HEK293 (cell line): ENCODE results near the gene MS4A18.

Source experiments
- CTCF ChIA-PET: fragments of 350-600 bp; formaldehyde crosslinking; extraction: SDS; loops from one replicate; lab custom pipeline; 2021; ENCODE audit warnings: antibody characterized with exemption; lab: Yijun Ruan, JAX
- POLR2A ChIA-PET: fragments of 300-600 bp; formaldehyde crosslinking; extraction: SDS; loops from one replicate; lab custom pipeline; 2020; ENCODE audit warnings: antibody characterized with exemption, inconsistent platforms; lab: Yijun Ruan, JAX
- H3K27ac ChIP-seq: fragments of 200-500 bp; sonication (Bioruptor generic); 2 replicates; pipeline ENCODE4 v1.5.1; 2014; ENCODE audit warnings: low read depth, low read length, control low read depth, inconsistent platforms; ENCODE audit errors: extremely low read depth
- H3K36me3 ChIP-seq, 2 experiments: fragments of 200-500 bp in 1 of 2; sonication (Bioruptor generic) in 1 of 2; 1 replicate in 1 of 2; 2 replicates in 1 of 2; pipeline ENCODE4 v1.5.1; 2014 to 2017; ENCODE audit warnings: inconsistent platforms in 2 of 2, low read length in 2 of 2; ENCODE audit not compliant: control insufficient read depth in 2 of 2, insufficient read depth in 1 of 2
- H3K4me1 ChIP-seq: fragments of 200-500 bp; sonication (Bioruptor generic); 2 replicates; pipeline ENCODE4 v1.5.1; 2014; ENCODE audit warnings: mild to moderate bottlenecking, low read length, inconsistent platforms; ENCODE audit not compliant: control insufficient read depth, insufficient read depth
- H3K4me3 ChIP-seq: 2 replicates; pipeline ENCODE4 v1.5.1; 2011; ENCODE audit warnings: low read depth, mild to moderate bottlenecking, control low read depth, low read length, moderate library complexity
- H3K9me3 ChIP-seq: fragments of 200-500 bp; sonication (Bioruptor generic); 2 replicates; pipeline ENCODE4 v1.5.1; 2014; ENCODE audit warnings: low read depth, low read length, inconsistent platforms; ENCODE audit not compliant: control insufficient read depth, insufficient read depth
- FEZF1 ChIP-seq: fragments of 450-650 bp; formaldehyde crosslinking; IDR thresholded peaks from 2 replicates; pipeline ENCODE4 v1.5.1; 2016; ENCODE audit warnings: missing biosample characterization, missing genetic modification characterization
- GLI4 ChIP-seq: fragments of 450-650 bp; formaldehyde crosslinking; IDR thresholded peaks from 2 replicates; pipeline ENCODE4 v1.5.1; 2016; ENCODE audit warnings: missing biosample characterization, missing genetic modification characterization
- KLF8 ChIP-seq: fragments of 450-650 bp; formaldehyde crosslinking; IDR thresholded peaks from 2 replicates; pipeline ENCODE4 v1.5.1; 2016; ENCODE audit warnings: missing biosample characterization, missing genetic modification characterization
- KLF9 ChIP-seq: fragments of 450-650 bp; formaldehyde crosslinking; IDR thresholded peaks from 2 replicates; pipeline ENCODE4 v1.5.1; 2016; ENCODE audit warnings: missing biosample characterization, missing genetic modification characterization, low read depth
- MEIS1 ChIP-seq: sonication (generic); formaldehyde crosslinking; IDR thresholded peaks from 2 replicates; pipeline ENCODE4 v1.8.1; 2022; ENCODE audit warnings: missing genetic modification reagents, mild to moderate bottlenecking, borderline replicate concordance
- MYNN ChIP-seq: fragments of 450-650 bp; formaldehyde crosslinking; IDR thresholded peaks from 2 replicates; pipeline ENCODE4 v1.5.1; 2016; ENCODE audit warnings: missing biosample characterization, missing genetic modification characterization, borderline replicate concordance
- PRDM2 ChIP-seq: fragments of 450-650 bp; formaldehyde crosslinking; IDR thresholded peaks from 2 replicates; pipeline ENCODE4 v1.5.1; 2016; ENCODE audit warnings: missing biosample characterization, missing genetic modification characterization, borderline replicate concordance
- TRIM28 ChIP-seq: IDR thresholded peaks from 2 replicates; pipeline ENCODE4 v1.6.1; 2011; ENCODE audit warnings: low read length, control low read depth, borderline replicate concordance
- ZBTB10 ChIP-seq: fragments of 450-650 bp; formaldehyde crosslinking; IDR thresholded peaks from 2 replicates; pipeline ENCODE4 v1.5.1; 2016; ENCODE audit warnings: missing biosample characterization, missing genetic modification characterization
- ZFP3 ChIP-seq: fragments of 450-650 bp; formaldehyde crosslinking; IDR thresholded peaks from 2 replicates; pipeline ENCODE4 v1.5.1; 2016; ENCODE audit warnings: low read depth, missing biosample characterization, missing genetic modification characterization
- ZNF112 ChIP-seq: fragments of 450-650 bp; formaldehyde crosslinking; IDR thresholded peaks from 2 replicates; pipeline ENCODE4 v1.5.0; 2017; ENCODE audit warnings: missing biosample characterization, missing genetic modification characterization
- ZNF366 ChIP-seq: fragments of 450-650 bp; formaldehyde crosslinking; conservative IDR thresholded peaks from 2 replicates; pipeline ENCODE4 v1.5.1; 2016; ENCODE audit warnings: missing biosample characterization, missing genetic modification characterization
- ZNF426 ChIP-seq: fragments of 450-650 bp; formaldehyde crosslinking; IDR thresholded peaks from 2 replicates; pipeline ENCODE4 v1.5.1; 2017; ENCODE audit warnings: missing biosample characterization, missing genetic modification characterization, mild to moderate bottlenecking, inconsistent platforms, moderate library complexity
- ZNF510 ChIP-seq: fragments of 450-650 bp; formaldehyde crosslinking; IDR thresholded peaks from 2 replicates; pipeline ENCODE4 v1.5.1; 2018; ENCODE audit warnings: mild to moderate bottlenecking, missing genetic modification characterization, missing biosample characterization; ENCODE audit not compliant: insufficient replicate concordance
- ZNF530 ChIP-seq: fragments of 450-650 bp; formaldehyde crosslinking; IDR thresholded peaks from 2 replicates; pipeline ENCODE4 v1.5.1; 2016; ENCODE audit warnings: low read depth, missing biosample characterization, missing genetic modification characterization
- ZNF791 ChIP-seq: fragments of 450-650 bp; formaldehyde crosslinking; IDR thresholded peaks from 2 replicates; pipeline ENCODE4 v1.5.1; 2016; ENCODE audit warnings: missing biosample characterization, missing genetic modification characterization

Gene MS4A18

GRCh38 chr11:60762851-60763691 lies 38.6 kb downstream of the MS4A18 start (continued):
- TF ChIP-seq ZNF791 (tag by site-specific recombination) (no peak), TRIM28 (no peak), MEIS1 (CRISPR knock-in tag) (no peak), KLF8 (tag by site-specific recombination) (no peak), FEZF1 (tag by site-specific recombination) (no peak)

- H3K4me1 ChIP-seq, result no peaks in the 10 kb centered on the region
- POLR2A ChIA-PET, result interaction anchor here (1.1 to 1.5 kb wide), 2 partner anchors 11 to 150 kb away, joined by 3 read pairs; partner anchors contain the start of gene TMEM109
- TF ChIP-seq ZBTB10 (tag by site-specific recombination), result no peak
- TF ChIP-seq GLI4 (tag by site-specific recombination), result no peak
- no peak for TF ChIP-seq ZNF366 (tag by site-specific recombination)
- TF ChIP-seq ZNF112 (tag by site-specific recombination), result no peak
- no peak for TF ChIP-seq PRDM2 (tag by site-specific recombination)
- TF ChIP-seq ZFP3, result no peak
- no peak for TF ChIP-seq KLF9 (tag by site-specific recombination)
- no peak for TF ChIP-seq MYNN (tag by site-specific recombination)
- TF ChIP-seq ZNF510 (tag by site-specific recombination), result no peak
- TF ChIP-seq ZNF530 (tag by site-specific recombination), result no peak
- TF ChIP-seq ZNF426 (tag by site-specific recombination), result no peak
- no peak overlapping the region for H3K4me3 ChIP-seq
- no peak overlapping the region for H3K27ac ChIP-seq
- no peaks in the 10 kb centered on the region for H3K9me3 ChIP-seq
- CTCF ChIA-PET, result interaction anchor here (1.1 to 5.2 kb wide), 8 partner anchors 7 to 62 kb away, joined by 4 to 34 read pairs (median 6); partner anchors contain the start of gene MS4A15
- H3K36me3 ChIP-seq, result no peaks in the 10 kb centered on the region
Observed at GRCh38 chr11:60763692-60764369, 39.3 kb downstream of the MS4A18 start.
